GM11168 (cell line): ENCODE data around the gene PYCR2.
"Not testable (repeated sequence)": the region's sequence is repeated elsewhere in the genome, so short reads cannot be mapped to it uniquely, and the experiment has no call there.

ENCODE experiments used
- in situ Hi-C: fragments of 300-500 bp; cut with MboI; formaldehyde crosslinking; loops from one replicate; pipeline ENCODE4 v1.12.0; 2022; ENCODE audit warnings: low sequenced_read_pairs; ENCODE audit not compliant: unreplicated experiment

PYCR2 gene

GRCh38 chr1:225944387-225944786, 20.3 kb upstream of the PYCR2 start:
- in situ Hi-C loops = no loop called here

DNA sequence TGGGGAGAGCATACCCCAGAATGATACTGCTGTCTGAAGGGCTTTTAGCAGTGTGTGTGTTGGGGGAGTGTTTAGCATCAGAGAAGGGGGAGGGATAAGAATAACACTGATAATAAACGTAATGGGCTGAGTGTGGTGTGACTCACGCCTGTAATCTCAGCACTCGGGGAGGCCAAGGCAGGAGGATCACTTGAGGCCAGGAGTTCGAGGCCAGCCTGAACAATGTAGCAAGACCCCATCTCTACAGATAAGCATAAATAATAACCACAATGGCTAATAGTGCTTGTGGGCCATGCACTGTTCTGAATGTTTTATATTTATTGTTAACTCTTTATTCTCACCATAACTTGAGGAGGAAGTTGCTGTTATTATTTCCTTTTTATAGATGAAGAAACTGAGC, 19.5 kb upstream of the PYCR2 start:
- in situ Hi-C loops = no loop called here

- in situ Hi-C loops = no loop called here
Observed at GRCh38 chr1:225942574-225942973, 18.5 kb upstream of the PYCR2 start.

GRCh38 chr1:225941942-225942222, 17.8 kb upstream of the PYCR2 start:
- in situ Hi-C loops = no loop called here

DNA sequence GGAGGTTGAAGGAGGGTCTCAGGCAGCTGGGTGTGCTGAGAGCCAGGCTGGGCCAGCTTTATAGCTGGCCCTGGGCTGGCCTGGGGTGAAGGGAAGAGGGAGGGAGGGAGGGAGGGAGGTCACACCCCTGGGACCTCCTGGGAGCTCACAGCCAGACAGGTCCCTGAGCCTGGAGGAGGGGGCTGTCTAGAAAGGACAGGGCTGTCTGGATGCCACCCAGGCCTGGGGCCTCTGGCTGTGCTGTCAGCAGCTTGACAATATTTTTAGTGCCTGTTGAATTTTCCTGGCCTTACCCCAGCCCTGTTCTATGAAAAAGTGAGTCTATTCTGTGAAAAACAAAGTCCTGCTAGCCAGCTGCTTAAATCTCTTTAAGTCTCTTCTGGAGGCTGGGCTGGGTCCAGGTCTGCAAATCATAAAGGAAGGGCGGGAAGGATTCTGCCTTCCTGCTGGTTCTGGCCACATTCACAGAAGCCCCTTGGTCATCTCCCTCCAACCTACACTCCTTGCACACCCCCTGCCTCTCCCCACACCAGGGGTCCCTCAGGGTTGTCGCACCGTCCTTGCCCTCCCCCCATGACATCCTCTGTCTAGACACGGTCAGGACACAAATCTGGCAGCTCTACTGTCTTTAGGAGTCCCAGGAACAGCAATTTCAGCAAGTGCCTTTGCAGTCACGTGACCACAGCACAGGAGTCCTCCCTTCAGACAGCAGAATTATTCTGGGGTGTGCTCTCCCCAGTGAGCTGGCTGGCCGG, 17.3 kb upstream of the PYCR2 start, which contains the start of gene LEFTY2:
Gene LEFTY2, minus strand, starts transcription at position 34 of the 755 bp plus-strand sequence. CDS start 80 bp downstream, outside the sequence.
- in situ Hi-C loops = no loop called here

DNA sequence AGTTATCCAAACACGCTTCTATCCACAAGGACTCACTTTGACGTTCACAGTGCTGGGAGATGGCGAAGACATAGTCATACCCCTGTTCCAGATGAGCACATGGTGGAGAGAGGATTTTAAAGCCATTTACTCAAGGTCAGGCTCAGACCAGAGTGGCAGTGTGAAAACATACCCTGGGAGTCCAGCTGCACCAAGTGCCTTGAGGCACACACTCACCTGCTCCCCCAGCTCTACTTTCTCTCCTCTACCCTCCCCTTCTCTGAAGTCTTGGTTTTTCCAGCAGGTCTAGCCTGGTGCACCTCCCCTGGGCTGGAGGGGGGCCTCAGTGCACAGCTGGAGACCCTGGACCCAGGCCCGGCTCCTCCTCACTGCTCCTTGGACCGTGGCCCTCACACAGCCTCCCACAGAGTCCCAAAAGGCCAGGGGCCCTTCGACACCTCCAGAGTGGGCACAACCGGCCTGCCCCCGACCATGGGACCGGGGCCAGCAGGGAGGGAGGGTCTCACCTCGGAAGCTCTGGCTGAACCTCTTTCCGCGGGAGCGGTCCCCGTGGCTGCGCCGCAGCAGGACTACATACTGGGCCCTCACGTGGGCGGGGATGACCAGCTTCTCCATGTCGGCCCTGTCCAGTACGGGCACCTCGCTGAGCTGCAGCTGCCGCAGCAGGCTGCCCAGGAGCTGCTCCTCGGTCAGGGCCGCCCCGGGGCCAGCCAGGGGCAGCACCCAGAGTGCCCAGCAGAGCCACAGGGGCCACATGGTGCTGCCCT, 16.5 kb upstream of the PYCR2 start:
- in situ Hi-C loops = no loop called here

DNA sequence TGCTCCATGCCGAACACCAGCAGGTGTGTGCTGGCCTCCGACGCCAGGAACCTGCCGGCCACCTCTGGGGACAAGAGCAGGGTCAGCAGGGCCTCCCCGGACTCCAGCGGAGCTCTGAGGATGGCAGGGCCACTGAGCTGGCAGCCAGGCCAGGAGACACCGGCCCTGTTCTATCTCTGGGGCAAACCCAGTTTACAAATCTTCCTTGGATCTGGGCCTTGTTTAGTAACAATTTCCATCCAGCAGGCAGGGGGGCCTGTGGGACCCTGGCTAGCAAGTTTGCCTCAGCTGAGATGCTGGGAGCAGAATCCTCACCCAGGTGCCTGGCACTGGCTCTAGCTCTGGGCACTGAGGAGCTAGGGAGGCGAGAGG, 15.9 kb upstream of the PYCR2 start:
- in situ Hi-C loops = not testable (repeated sequence)

DNA sequence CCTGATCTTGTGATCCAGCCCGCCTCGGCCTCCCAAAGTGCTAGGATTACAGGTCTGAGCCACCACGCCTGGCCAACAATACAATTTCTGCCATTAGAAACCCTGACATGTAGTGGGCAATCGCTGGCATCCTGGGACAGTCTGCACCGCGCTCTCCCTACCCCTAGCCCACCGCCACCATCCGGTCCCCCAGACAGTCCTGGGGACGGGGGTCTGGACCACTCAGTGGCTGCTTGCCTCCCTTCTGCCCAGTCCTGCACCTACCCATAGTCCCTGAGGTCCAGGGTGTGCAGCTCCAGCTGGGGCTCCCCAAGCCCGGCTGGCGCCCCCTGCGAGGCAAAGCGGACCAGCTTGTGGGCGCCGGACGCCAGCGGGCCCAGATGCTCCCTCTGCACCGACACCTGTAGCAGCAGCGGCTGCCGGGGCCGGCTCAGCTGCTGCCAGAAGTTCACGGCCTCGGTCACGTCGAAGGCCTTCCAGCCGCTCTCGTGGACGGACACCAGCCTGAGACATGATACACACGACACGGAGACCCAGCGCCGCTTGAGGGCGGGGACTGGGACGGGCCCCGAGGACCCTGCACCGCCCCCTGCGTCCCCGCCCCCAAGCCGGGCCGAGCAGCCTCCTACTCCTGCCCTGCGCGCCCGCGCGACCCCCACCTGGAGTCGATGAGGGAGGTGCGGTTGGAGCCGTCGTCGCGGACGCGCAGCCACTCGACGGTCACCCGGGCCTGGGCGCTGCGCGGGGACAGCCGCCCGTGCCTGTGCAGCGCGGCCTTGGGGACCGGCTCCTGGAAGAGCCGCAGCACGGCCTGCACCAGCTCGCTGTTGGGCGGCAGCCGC, 15.3 kb upstream of the PYCR2 start:
- in situ Hi-C loops = not testable (repeated sequence)

DNA sequence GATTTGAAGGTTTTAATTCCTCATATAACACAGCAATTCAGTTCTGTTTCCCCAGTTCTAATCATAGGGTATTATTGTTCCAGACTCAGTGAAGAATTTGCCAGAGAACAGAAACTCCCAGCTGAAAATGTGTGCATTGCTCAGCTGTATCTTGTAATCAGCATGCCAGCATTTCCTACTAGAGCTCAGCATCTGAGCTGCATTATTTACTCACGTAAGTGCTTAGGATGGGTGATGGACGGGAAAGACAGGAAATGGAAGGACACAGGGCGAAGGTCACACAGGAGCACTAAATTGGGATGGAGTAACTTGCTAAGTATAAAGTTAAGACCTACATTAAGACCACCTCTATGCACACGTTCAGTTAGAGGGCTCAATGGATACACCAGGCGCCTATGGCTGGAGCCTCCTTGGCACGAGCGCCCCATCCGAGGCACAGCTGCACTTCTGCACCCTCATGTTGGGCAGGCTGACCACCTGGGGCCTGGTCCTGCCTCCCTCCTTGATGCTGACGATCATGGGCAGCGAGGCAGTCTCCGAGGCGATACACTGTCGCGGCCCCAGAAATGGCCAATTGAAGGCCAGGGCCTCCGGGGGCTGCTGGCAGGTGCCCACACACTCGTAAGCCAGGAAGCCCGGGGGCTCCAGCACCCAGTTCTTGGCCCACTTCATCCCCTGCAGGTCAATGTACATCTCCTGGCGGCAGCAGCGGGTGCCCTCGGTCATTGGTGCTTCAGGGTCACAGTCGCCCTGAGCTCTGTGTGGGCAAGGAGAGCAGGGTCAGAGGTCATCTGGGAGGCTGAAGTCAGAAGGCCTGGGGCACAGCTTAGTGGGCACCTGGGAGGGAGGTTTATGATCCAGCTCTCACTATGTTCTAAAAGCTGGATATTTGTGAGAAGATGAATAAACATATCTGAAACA, 13.3 kb upstream of the PYCR2 start:
- in situ Hi-C loops = no loop called here

DNA sequence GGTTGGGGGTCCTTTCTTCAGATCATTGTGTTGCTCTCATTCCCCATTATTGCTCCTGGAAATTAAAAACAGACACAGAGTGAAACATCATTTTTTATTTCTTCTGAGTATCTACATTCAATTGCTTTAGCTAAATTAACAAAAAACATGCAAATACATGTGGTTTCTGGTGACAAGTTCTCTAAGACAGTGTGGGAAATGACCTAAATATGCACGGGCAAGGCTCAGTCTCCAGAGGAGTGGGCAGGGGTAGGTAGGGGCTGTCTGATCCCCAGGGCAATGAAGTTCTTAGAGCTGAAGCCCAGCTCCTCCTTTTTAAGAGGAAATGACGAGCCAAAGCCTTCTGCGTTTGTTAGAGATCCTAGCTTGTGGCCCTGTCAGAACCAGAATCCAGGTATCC, 12.5 kb upstream of the PYCR2 start:
- in situ Hi-C loops = no loop called here

- in situ Hi-C loops = not testable (repeated sequence)
Observed at GRCh38 chr1:225936086-225936485, 12.0 kb upstream of the PYCR2 start.

GRCh38 chr1:225934711-225935110, 10.7 kb upstream of the PYCR2 start:
- in situ Hi-C loops = no loop called here

- in situ Hi-C loops = no loop called here
Observed at GRCh38 chr1:225933072-225933471, 9.0 kb upstream of the PYCR2 start.

DNA sequence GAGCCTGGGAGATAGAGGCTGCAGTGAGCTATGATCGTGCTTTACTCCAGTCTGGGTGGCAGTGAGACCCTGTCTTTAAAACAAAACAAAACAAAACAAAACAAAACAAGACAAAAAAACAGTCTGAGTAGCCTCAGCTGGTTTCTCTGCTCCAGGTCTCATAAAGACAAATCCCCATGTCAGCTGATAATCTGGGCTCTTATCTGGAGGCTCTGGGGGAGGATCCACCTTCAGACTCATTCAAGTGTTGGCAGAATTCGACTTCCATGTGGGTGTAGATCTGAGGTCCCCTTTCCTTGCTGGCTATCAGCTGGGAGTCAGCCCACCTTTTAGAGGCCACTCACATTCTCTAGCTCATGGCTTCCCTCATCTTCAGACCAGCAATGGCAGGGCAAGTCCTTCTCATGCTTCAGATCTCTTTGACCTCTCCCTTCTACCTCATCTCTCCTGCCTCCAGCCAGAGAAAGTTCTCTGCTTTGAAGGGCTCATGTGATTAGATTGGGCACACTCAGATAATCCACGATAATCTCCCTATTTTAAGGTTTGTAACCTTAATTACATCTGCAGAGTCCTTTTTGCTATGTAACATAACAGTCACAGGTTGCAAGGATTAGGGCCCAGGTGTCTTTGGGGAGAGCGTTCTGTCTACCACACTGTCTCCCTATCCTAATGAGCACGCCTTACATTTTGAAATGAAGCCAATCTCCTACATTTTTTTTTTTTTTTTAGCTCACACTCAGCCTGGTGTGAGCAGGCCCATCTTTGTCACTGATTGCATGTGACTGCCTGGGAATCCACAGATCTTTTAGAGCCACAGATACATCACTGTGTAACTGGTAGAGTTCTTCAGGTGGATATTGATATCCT, 7.5 kb upstream of the PYCR2 start:
- in situ Hi-C loops = no loop called here

GRCh38 chr1:225930566-225930965, 6.5 kb upstream of the PYCR2 start:
- in situ Hi-C loops = no loop called here

DNA sequence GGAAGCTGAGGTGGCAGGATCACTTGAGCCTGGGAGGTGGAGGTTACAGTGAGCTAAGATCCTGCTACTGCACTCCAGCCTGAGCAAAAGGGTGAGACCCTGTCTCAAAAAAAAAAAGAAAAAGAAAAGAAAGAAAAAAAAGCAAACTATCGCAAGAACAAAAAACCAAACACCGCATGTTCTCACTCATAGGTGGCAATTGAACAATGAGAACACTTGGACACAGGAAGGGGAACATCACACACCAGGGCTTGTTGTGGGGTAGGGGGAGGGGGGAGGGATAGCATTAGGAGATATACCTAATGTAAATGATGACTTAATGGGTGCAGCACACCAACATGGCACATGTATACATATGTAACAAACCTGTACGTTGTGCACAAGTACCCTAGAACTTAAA, 5.4 kb upstream of the PYCR2 start:
- in situ Hi-C loops = not testable (repeated sequence)

- in situ Hi-C loops = no loop called here
Observed at GRCh38 chr1:225928186-225929175, 4.4 kb upstream of the PYCR2 start.

- in situ Hi-C loops = no loop called here
Observed at GRCh38 chr1:225926551-225927113, 2.6 kb upstream of the PYCR2 start.
